Globus pallidus (tissue), 1 donor: ENCODE measurements around the gene DACT2.
"Not testable (repeated sequence)": the region's sequence is repeated elsewhere in the genome, so short reads cannot be mapped to it uniquely, and the experiment has no call there.

Source experiments
- DNase-seq: peaks from one replicate; pipeline ENCODE4 v3.0.0-alpha.2; 2015; ENCODE audit warnings: low spot score

Gene DACT2

DNA sequence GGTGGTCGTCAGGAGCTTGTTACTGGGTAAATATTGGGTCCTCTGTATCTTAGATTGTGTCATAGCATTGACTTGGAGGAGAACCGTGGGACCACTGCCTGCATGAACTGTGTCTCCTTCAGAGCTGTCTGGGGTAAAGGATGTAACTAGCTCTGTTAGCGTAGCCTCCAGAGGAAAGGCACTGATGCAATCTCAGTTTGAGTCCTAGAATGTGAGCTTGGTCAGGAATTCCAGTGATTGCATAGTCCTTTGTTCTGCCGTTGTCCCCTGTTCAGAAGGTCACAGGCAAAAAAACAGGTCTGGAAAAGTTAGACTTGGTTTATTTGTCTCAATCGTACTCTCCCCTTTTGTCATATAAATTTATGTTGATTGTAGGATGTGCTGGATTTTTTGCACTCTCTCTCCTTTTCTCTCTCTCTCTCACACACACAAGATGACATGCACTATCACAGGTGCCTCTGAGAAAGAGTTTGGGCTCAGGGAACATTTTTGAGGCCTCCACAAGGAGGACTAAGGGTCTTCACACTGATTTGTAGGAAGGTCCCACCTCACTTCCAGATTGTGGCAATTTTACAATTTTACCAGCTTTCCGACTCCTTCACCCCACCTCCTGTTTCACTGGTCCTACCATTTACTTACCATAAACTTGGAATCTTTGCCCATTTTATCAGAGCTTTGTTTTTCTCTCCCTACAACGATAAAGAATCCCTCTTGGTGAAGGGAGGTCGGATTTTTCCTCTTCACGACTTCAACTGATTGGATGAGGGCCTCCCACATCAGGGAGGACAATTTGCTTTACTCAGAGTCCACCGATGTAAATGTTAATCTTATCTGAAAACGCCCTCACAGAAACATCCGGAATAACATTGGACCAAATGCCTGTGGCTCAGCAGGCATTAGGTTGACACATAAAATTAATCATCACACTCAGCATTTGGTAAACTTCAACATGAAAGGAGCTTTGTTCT, 7.0 kb upstream of the DACT2 start:
- no peak for DNase-seq

DNA sequence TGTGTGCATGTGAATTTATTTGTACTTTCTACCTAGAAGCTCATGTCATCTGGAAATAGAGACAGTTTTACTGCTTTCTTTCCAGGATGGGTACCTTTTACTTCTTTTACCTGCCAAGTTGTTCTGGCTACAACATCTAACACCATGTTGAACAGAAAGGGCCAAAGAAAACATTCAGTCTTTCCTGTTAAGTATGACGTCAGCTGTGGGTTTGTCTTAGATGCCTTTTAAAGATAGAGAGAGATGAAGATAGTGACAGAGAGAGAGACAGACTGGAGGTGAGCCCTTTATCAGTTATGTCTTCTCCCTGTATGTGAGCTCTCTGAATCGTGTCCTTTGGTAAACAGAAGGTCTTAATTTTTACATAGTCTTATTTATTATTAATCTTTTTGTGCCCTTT, 3.4 kb upstream of the DACT2 start:
- DNase-seq = no peak

DNA sequence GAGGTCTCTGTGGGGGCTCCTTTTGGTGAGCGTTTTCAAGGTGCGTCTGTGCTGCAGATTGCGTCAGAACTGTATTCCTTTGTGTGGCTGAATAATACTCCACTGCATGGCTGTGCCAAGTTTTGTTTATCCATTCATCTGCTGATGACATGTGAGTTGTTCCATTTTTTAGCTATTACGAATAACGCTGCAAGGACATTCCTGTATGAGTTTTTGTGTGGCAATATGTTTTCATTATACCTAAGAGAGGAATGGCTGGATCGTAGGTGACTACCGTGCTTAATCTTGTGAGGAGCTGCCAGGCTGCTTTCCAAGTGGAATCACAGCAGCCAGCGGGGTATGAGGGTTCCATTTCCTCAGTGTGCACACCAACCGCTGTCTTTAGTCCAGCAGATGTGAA, 1.1 kb upstream of the DACT2 start:
- DNase-seq = no peak

DNA sequence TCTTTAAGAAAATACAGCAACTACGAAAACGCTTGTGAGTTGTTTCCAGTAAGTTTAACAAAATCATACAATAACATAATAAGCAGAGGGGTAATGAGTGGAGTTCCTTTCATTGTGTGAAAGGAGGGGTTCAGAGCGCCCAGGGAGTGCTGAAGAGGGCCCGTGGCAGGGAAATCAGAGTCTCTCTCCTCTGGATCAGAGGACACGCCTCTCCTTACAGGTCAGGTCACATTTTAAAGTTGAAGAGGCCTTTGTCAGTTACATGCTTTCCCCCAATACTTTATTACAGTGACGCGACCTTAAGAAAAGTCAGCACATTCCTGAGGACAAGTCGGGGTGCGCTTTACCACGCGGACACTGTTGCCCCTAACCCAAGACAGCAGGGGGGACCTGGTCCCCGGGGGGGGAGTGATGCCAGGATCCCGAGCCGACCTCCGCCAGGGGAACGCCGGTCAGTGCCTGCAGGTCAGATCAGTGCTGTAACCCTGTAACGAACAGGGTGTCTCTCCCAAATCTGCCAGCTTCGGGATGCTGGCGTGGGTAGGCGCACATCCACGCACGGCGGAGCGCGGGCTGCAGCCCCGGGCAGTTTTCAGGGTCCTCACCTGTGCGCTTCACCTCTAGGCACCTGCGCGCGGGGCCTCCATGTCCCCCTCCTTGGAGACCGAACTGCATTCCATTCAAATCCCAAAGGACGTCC, 848 bp downstream of the DACT2 start:
- DNase-seq = no peak

DNA sequence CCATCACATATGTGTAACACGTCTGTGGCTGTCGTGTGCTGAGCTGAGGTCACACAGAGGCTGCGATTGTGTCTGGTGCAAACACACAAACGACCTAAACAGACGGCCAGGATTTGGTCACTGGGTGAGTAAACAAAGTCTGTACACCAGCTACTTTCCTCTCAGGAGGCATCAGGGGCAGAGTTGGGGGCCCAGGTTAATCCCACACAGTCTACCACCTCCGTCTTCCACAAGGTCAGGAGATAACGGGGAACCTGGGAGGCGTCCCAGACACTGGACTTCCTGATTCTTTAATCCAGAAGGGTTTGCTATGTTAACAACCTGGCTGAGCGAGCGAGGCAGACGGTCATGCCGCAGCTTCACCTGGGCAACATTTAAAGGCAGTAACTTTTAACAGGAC, 1.5 kb downstream of the DACT2 start:
- no peak for DNase-seq

DNA sequence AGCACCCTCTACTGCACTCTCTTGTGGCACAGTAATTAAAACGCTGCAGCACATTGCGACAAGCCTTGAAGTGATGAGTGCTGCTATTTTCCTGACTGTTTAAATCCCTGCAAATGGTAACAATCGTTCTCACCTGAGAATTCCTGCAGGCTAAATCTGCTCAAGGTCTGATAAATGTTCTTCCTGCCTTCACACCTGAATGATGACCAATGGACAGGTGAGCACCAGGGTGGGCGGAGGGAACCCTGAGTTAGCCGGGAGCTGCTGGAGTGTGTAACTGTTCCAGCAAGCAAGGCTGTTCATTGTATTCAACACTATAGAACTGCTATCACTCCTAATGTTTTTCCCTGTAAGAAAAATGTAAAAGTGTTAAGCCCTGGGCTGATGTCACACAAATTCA, 4.0 kb downstream of the DACT2 start:
- no peak for DNase-seq

DNA sequence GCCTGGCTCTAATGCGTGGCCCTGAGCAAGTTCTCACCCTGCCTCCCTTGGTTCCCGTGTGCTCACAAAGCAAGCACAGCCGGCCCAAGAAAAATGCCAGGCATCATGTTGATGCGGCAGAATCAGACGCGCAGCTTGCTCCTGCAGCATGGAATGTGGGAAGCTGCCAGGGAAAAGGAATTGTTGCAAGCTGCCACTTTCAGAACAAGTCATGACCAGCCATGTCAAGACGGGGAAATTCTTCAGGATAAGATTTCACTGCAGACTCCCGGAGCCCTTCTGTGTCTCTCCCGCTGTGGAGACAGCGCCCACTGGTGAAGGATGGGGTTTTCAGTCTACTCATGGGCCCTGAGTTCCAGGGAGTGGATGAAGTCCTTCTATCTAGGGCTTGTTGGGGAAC, 4.6 kb downstream of the DACT2 start:
- no peak for DNase-seq

DNA sequence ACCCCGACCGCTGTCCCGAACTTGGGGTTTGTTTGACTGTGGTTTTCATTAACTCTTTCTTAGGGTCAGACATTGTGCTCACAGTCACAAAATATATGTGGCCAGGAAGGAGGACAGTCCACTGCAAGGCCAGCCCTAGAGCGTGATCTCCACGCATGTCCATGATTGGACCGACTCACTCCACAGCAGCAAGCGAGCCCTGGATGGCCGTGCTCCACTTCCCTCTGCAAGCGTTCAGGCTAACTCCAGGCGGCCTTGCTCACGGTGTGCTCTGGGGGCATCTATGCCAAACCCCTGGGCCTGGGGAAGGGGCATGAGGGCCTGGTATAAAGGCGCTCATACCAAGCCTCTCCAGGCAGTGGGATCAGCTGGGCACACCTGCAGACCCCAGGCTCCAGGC, 5.6 kb downstream of the DACT2 start:
- no peak for DNase-seq

DNA sequence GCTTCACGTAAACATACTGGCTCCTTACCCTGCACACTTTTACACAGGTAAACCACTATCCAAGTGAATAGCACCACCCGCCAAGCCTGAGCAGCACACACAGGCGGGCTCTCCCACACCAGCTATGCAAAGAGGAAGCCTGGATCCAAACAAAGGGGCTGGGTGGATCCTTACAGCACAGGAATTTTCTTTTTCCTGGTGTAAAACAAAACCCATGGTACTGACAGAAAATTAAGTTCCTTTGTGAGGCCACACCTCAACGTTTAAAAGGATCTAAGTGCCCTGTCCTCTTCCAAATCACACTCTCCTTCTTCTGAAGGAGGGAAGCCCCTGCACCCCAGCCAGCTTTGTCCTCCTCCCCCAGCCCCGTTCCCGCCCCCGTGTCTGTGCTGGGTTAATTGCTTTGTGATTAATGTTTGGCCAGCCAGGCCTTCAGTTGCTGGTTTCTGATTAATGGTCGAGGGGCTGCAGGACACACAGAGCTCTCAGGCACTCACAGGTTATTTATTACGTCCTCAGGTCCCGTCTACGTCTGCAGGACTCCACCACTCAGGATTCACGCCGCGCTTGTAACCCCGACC, 6.1 kb downstream of the DACT2 start:
- no peak for DNase-seq

DNA sequence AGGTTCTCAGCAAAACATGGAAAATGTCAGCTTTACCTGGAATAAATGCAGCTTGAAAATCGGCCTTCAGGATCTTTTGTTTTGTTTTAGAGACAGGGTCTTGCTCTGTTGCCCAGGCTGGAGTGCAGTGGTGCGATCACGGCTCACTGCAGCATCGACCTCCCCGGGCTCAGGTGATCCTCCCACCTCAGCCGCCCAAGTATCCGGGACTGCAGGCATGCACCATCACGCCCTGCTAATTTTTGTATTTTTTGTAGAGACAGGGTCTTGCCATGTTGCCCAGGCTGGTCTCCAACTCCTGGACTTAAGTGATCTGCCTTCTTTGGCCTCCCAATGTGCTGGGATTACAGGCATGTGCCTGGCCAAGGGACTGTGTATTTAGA, 7.5 kb downstream of the DACT2 start:
- not testable (repeated sequence) for DNase-seq

DNA sequence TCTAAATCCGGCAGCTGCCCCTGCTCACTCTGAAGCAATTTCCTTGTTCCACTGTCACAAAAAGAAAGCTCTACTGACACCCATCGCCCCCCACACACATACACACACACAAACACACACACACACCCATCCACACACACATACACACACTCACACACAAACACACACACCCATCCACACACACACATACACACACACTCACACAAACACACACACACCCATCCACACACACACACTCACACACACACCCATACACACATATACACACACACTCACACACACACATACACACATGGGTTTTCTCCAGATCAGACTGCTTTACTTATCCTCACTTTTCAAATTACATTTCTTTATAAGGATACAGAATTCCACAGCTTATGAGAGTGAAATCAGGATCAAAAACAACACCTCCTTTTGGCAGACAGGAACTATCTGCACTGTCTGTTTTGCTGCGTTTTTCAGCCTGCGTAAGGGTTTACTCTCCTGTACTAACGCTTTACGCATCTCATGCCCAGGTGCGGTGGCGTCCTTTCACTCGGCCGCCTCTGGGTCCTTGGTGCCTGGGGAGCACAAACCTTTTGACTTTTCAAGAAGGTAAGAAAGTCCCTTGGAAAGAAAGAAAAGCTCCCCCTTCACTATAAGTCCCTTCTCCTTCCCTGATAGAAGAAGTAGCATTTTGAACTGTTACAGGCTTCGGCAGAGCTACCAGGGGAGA, 8.0 kb downstream of the DACT2 start:
- DNase-seq = no peak

DNA sequence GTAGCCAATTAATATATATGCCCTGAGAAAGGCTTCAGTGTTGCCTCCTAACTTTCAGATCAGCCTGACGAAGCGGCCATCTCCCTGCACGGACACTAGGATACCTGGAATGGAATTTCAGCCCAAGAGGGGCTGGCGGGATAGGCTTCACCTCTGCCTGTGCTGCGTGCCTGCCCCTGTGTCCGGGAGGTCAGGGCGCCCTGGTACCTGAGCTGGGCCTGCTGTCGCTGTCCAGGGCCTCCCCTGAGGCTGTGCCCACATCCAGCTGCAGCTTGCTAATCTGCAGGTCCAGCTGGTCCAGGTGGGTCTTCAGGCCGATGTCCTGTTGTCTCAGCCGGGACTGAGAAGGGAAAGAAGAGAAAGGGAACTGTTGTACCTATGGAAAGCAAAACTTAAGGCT, 8.6 kb downstream of the DACT2 start:
- no peak for DNase-seq

DNA sequence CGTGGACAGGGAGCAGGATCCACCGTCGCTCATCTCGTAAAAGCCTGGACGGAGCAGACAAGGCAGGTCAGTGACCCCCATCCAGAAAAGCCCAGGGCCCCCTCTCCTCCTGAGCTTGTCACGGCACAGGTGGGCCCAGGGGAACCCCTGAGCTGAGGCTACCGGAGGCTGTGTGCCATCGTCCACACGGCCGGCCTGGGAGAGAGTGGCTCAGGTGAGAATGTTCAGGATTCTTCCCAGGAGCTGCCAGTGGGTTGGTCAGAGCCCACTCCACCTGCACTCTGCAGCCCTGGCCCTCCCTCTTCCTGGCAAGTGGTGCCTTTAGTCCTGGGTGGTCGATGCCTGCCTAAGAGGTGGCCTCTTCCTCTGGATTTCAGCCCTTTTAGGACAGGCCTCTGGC, 9.2 kb downstream of the DACT2 start:
- no peak for DNase-seq

DNA sequence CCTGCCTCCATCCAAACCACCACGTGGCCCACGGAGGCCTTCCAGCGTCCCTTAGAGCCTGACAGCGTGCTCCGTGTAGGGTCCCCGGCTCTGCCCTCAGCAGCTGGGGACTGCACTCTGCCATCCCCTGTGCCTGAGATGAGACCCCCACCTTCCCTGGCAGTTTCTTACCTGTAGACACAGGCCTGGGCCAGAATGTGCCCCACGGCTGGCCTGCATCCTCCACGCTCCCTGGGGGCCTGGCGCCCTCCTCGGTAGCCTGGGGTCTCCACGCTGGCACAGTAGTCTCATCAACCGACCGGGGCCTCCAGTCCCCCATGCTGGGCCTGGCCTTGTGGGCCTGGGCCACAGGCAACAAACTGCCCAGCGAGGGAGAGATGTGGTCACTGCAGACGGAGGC, 9.6 kb downstream of the DACT2 start:
- DNase-seq = no peak

DNA sequence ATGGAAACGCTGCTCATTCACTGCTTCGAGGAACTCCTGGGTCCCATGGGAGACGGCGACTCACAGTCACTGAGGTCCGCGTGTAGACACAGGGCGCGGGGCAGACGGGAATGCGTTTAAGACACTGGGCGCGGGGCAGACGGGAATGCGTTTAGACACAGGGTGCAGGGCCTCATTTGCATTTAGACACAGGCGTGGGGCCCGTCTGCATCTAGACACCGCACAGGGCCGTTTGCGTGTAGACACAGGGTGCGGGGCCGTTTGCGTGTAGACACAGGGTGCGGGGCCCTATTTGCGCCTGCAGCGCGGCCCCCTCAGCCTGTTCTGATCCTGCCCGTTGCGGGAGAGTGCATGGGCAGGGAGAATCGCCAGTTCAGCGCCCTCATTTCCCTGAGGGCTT, 10.4 kb downstream of the DACT2 start:
- no peak for DNase-seq

DNA sequence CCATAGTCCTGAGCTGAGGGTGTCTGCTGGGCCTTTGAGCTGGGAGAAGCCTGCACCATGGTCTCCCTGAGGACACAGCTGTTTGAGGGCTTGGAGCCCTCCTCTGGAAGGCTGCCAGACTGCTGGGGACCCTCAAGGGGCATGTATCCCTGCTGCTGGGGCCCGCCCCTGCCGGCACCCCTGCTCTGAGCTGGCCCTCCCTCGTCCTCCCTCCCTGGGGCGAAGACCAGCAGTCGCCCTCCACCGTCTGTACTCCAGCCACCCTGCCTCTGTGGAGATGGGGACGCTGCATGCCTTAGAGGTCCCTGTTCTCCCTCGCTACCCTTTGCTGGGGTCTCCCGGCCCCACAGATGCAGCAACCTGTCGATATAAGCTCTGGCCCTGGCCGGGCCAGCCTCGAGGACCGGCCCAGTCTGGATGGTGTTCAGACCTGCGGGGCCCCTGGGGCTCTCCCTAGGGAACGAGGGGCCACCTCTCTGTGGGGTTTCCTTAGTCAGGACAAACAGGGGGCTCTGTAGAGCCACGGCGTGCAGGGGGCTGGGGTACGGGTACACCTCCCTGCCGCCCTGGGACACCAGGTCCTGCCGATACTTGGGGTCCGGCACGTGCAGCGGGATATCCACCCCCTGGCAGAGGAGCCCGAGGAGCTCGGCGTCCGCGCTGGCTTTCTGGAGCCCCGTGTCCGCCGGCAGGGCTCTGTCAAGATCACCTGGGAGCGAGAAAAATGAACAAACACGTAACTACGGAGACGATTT, 11.0 kb downstream of the DACT2 start:
- DNase-seq = no peak

DNA sequence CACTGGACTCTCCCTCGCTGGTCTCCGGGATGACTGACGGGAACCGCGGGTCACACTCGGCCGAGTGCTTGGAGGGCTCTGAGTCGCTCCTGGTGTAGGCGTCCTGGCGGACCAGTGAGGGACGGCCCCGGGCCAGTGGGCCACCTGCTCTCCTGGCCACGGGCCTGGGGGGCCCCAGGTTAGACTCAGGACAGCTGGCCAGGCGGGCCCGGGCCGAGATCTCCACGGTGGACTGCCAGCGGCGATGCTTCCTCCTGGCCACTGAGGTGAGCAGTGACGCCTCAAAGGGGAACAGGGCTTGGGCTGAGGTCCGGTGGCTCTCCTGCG, 11.9 kb downstream of the DACT2 start:
- no peak for DNase-seq

DNA sequence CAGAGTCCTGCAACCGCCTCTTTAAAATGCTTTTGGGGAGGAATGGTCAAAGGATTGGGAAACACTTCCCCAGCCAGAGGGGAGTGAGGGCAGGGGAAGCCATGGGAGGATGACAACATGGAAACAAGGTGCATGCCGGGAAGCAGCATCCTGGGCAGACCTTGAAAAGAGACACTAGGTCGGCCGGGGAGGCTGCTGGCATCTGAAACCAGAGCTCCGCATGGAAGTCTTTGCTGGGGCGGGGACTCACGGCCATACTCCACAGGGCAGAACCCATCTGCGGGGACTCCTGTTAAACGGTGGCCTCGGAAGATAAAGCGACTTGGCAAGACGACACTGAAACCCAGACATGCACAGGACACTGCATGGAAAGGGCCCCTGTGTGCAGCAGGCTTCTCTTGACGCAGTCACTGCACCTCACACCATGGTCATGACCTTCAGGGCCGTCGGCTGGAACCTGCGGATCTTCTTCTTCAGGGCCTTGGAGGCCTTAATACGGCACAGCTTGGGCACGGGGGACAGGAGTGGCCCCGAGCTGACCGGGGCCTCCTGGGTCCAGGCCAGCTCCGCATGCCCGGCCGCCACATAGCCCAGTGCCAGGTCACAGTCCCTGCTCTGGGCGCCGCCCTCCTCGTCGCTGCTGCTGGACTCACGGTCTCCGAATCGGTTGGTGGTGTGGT, 12.4 kb downstream of the DACT2 start:
- DNase-seq = no peak

DNA sequence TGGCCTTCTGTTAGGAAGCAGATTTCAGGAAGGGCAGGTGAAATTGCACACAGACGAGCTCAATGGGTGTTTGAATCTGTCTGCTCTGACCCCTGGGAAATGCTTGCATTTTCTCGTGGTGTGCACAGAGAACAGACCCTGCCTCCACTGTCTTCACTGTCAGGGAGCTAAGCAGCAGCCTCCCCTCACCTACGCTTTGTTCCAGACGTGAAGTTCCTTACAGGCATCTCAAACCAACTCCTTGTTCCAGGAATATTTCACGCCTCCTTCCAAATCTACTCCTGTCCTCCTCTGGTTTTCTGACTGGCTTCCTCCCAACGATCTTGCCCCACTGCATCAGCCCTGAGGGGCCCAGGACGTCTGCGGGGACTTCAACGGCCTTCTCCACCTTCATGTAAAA, 13.7 kb downstream of the DACT2 start:
- DNase-seq = no peak

DNA sequence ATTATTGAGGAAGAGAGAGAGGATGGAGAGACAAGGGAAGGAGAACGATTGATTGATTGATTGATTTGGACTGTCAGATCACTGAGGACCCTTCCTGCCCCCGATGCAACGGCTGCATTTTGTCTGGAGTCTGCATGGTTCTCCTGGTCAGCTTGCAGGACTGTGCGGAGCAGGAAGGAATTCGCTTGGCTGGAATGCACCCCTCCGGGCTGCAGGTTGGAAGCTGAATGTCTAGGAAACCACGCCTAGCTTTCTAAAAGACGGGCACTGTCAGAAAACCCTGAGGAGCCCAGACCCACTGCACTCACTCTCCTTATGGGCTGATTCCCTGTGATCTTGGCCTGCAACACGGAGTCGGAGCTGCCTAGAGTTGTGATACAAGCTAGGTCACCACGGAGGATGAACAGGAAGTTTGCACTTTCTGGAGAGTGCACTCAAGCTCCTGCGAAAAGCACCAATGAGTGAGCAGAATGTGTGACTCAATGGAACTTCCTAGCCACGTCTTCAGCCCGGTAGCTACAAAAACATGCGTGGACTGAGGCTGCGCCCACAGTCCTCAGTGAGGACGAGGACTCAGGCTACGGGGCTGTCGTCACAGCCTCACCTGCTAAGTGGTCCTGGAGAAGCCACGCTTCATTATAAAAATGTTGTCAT, 14.4 kb downstream of the DACT2 start:
- no peak for DNase-seq

DNA sequence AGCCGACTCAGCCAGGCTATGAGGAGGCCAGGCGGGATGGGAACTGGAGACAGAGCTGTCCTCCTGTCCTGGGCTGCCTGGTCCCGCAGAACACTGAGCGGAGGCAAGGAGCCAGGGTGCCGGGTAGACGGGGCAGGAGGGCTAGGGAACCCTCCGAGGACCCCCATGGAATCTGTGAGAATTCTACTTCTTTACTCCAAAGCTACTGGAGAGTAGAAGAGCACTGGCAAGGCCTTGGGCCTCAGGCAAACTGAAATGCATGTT, 14.9 kb downstream of the DACT2 start:
- DNase-seq = no peak
